Right atrium auricular region (tissue), 2 donors: ENCODE data around the gene PHF21B. TPM values are rescaled to one million over a fixed set of nuclear protein-coding genes. Genes with fewer than 3 reads are reported as not detected.
"Not testable (repeated sequence)": the region's sequence is repeated elsewhere in the genome, so short reads cannot be mapped to it uniquely, and the experiment has no call there.

Source experiments
- DNase-seq: peaks from one replicate; pipeline ENCODE4 v3.0.0-alpha.2; 2019; ENCODE audit warnings: low spot score
- H3K27ac ChIP-seq, 2 donors: fragments of 200-600 bp; sonication (generic); 1 replicate in 1 of 2; 2 replicates in 1 of 2; pipeline ENCODE4 v1.5.1; 2016 to 2019
- H3K27me3 ChIP-seq, 2 donors: fragments of 200-600 bp; sonication (generic); one replicate each; pipeline versions ENCODE4 v1.5.1 to v1.6.0; 2017 to 2019
- H3K36me3 ChIP-seq: fragments of 200-600 bp; sonication (generic); one replicate; pipeline ENCODE4 v1.5.1; 2016
- H3K4me1 ChIP-seq, 2 donors: fragments of 200-600 bp; sonication (generic); one replicate each; pipeline versions ENCODE4 v1.5.1 to v1.6.0; 2017 to 2019
- H3K4me3 ChIP-seq, 2 donors: fragments of 200-600 bp; sonication (generic); 1 replicate in 1 of 2; 2 replicates in 1 of 2; pipeline ENCODE4 v1.5.1; 2017 to 2019; ENCODE audit warnings: mild to moderate bottlenecking in 1 of 2, moderate library complexity in 1 of 2
- H3K9me3 ChIP-seq, 2 donors: fragments of 200-600 bp; sonication (generic); one replicate each; pipeline ENCODE4 v1.5.1; 2019
- total RNA-seq, 2 donors: library from RNA; depleted of rRNA; stranded (reverse); fragments of >200 nt; gene quantifications; one replicate each; pipeline ENCODE4 v1.1.0, GENCODE V29; 2016
- TF ChIP-seq, protein P1 (sequence below), 2 donors: fragments of 200-600 bp; sonication (generic); IDR thresholded peaks; one replicate each; pipeline ENCODE4 v1.5.1; 2019; ENCODE audit warnings: antibody characterized with exemption in 2 of 2

Gene PHF21B
- total RNA-seq, 2 donors from 2014 or later = 1.4 to 2.2 TPM

GRCh38 chr22:44909241-44909640 lies 100.6 kb downstream of the PHF21B start:
- no peak overlapping the region for H3K4me3 ChIP-seq
- no peaks in the 10 kb centered on the region for H3K4me1 ChIP-seq
- H3K36me3 ChIP-seq = no peaks in the 10 kb centered on the region
- no peak overlapping the region for H3K27ac ChIP-seq
- no peaks in the 10 kb centered on the region for H3K27me3 ChIP-seq
- no peak for DNase-seq
- TF ChIP-seq, protein P1, sequence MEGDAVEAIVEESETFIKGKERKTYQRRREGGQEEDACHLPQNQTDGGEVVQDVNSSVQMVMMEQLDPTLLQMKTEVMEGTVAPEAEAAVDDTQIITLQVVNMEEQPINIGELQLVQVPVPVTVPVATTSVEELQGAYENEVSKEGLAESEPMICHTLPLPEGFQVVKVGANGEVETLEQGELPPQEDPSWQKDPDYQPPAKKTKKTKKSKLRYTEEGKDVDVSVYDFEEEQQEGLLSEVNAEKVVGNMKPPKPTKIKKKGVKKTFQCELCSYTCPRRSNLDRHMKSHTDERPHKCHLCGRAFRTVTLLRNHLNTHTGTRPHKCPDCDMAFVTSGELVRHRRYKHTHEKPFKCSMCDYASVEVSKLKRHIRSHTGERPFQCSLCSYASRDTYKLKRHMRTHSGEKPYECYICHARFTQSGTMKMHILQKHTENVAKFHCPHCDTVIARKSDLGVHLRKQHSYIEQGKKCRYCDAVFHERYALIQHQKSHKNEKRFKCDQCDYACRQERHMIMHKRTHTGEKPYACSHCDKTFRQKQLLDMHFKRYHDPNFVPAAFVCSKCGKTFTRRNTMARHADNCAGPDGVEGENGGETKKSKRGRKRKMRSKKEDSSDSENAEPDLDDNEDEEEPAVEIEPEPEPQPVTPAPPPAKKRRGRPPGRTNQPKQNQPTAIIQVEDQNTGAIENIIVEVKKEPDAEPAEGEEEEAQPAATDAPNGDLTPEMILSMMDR (IDR thresholded peaks at IDR 0.05) = no peak
- H3K9me3 ChIP-seq = no peaks in the 10 kb centered on the region

DNA sequence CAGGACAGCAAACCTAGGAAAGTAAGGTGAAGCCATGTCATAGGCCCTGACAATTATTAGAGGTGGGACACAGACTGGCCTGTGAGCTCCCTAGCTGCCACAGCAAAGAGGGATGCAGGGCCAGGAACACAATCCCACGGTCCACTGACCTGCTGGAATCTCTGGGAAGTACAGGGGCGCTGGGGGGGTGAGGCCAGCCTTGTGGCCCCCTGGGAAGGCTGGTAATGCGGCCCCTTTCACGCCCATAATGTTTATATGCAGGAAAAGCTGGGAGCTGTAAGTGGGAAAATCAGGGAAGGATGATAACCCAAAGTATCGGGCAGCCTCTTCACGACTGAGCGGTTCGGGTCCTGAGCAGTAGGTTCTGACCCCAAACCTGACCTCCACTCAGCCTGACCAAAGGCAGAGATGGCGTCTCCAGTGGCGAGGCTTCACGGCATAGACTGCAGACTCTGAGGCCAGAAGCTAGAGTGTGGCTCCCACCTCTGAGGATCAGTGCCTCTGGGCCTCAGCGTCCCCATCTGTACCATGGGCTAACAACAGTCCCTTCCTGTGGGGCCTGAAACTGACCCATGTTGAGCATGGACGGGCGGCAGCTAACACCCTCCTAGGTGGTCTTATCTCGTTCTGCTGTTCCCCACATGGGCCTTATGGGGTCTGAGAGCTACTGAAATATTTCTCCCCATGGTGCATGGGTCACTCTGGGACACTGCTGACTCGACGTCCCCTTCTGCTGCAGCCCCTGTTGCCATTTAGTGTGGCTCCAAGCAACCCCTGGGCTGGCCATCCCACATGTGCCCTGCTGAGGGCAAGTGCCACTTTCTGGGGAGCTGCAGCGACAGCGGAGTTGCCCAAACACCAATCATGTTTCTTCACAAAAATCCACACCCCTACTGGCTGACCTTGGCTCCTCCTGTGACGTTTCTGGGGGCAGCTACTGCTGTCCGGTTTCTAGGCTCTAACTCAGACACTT lies 101.8 kb downstream of the PHF21B start:
- Histone ChIP-seq H3K27me3 (no peaks in the 10 kb centered on the region), H3K36me3 (no peaks in the 10 kb centered on the region), H3K4me1 (no peaks in the 10 kb centered on the region), H3K4me3 (no peak overlapping the region), H3K27ac (no peak overlapping the region), H3K9me3 (no peaks in the 10 kb centered on the region)
- TF ChIP-seq, protein P1 (IDR thresholded peaks at IDR 0.05) = no peak
- DNase-seq = no peak

DNA sequence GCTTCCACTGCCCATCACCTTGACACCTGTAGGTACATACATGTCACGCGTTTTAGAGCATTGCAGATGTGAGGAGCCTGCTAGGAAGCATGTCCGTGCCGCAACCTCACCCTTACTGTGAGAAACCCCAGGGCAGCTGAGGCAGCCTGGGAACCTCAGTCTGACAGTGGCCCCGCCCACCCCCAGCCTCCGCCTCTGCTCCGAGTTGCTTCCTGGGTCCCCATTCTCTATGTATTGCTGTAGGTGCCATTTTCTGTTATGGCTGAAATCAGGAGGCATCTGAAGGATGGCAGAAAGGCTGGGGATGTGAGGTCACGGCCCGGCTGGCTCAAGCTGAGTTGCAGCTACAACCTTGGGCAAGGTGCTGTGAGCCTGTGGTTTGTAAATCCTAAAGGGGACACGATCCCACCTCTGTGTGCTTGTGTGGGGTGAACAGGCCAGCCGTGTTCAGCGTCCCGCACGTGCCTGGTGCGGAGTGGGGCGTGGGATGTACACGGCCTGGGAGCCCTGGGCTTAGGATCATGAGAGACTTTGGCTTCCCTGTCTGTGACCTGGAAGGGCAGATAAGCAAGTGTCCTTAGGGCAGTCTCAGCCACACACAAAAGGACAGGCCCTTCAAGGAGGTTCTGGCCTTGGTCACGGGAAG lies 102.7 kb downstream of the PHF21B start:
- no peak for DNase-seq
- H3K27me3 ChIP-seq = no peaks in the 10 kb centered on the region
- no peak overlapping the region for H3K27ac ChIP-seq
- H3K4me3 ChIP-seq = no peak overlapping the region
- TF ChIP-seq, protein P1 (IDR thresholded peaks at IDR 0.05) = no peak
- no peaks in the 10 kb centered on the region for H3K4me1 ChIP-seq
- peaks cover 0 to 6% of the 10 kb centered on the region in 2 donors for H3K9me3 ChIP-seq
- no peaks in the 10 kb centered on the region for H3K36me3 ChIP-seq

- no peaks in the 10 kb centered on the region for H3K36me3 ChIP-seq
- no peak overlapping the region for H3K27ac ChIP-seq
- no peaks in the 10 kb centered on the region for H3K4me1 ChIP-seq
- H3K27me3 ChIP-seq = no peaks in the 10 kb centered on the region
- H3K9me3 ChIP-seq = peaks cover 2 to 13% of the 10 kb centered on the region in 2 donors
- no peak overlapping the region for H3K4me3 ChIP-seq
- no peak for DNase-seq
- TF ChIP-seq, protein P1 (IDR thresholded peaks at IDR 0.05) = no peak
Measured at GRCh38 chr22:44906248-44906936, 103.4 kb downstream of the PHF21B start.

DNA sequence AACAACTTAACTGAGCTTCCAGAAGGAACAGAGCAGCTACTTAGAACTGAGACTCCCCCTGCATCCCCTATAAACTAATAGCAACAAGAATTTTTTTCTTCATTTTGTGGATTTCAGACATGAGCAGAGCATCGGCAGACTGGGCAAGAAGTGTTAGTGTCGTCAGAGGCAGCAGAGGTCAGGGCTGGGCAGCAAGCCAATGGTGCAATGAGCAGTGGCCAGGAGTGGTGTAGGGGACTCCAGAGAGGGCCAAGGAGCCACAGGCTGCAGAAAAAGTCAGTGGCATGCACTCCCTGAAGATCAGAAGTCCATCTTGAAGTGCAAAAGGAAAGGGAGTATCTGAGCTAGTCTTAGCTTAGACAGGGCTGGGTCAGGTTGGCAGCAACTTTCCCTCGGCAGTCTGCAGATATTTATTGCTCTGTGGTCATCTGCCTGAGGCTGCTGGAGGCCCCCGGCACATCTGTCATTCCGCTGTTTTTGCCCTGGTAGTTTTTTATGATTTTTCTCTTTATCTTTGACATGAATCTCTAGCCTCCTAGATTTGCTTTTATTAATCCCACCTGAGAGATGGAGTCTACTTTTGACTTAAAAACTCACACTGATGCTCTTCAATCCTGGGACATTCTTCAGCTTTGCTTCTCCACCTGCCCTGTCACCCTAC lies 105.2 kb downstream of the PHF21B start:
- H3K36me3 ChIP-seq, H3K4me3 ChIP-seq, H3K27ac ChIP-seq, H3K27me3 ChIP-seq, H3K4me1 ChIP-seq, DNase-seq: not testable (repeated sequence)
- peaks cover 7 to 20% of the 10 kb centered on the region in 2 donors for H3K9me3 ChIP-seq

DNA sequence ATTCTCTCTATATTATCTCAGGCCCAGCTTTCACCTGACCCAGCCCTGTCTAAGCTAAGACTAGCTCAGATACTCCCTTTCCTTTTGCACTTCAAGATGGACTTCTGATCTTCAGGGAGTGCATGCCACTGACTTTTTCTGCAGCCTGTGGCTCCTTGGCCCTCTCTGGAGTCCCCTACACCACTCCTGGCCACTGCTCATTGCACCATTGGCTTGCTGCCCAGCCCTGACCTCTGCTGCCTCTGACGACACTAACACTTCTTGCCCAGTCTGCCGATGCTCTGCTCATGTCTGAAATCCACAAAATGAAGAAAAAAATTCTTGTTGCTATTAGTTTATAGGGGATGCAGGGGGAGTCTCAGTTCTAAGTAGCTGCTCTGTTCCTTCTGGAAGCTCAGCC lies 106.6 kb downstream of the PHF21B start:
- H3K27ac ChIP-seq, H3K4me1 ChIP-seq, H3K27me3 ChIP-seq, H3K4me3 ChIP-seq, DNase-seq, H3K36me3 ChIP-seq: not testable (repeated sequence)
- H3K9me3 ChIP-seq = peaks cover 7 to 20% of the 10 kb centered on the region in 2 donors
